Measurements from ENCODE around the gene PRR15.

- TF ChIP-seq, protein P1, sequence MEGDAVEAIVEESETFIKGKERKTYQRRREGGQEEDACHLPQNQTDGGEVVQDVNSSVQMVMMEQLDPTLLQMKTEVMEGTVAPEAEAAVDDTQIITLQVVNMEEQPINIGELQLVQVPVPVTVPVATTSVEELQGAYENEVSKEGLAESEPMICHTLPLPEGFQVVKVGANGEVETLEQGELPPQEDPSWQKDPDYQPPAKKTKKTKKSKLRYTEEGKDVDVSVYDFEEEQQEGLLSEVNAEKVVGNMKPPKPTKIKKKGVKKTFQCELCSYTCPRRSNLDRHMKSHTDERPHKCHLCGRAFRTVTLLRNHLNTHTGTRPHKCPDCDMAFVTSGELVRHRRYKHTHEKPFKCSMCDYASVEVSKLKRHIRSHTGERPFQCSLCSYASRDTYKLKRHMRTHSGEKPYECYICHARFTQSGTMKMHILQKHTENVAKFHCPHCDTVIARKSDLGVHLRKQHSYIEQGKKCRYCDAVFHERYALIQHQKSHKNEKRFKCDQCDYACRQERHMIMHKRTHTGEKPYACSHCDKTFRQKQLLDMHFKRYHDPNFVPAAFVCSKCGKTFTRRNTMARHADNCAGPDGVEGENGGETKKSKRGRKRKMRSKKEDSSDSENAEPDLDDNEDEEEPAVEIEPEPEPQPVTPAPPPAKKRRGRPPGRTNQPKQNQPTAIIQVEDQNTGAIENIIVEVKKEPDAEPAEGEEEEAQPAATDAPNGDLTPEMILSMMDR (IDR thresholded peaks at IDR 0.05), result no peak
- TF ChIP-seq POLR2A (IDR thresholded peaks at IDR 0.05), result no peak
These were observed 24.6 kb downstream of the PRR15 start for GRCh38 chr7:29588212-29588611.
